ENCODE measurements around the gene HHATL.

- TF ChIP-seq CTCF (IDR thresholded peaks at IDR 0.05) (no peak), POLR2AphosphoS5 (IDR thresholded peaks at IDR 0.05) (no peak), POLR2A (IDR thresholded peaks at IDR 0.05) (no peak)
These were observed 9.7 kb downstream of the HHATL start for GRCh38 chr3:42692667-42693529.
